Testis (tissue), 3 donors: ENCODE results near the gene TMEM62. TPM values are rescaled to one million over a fixed set of nuclear protein-coding genes. Genes with fewer than 3 reads are reported as not detected.
A peak's percentile ranks its signal among the peaks of the same experiment; 100 is the strongest.

Experiments
- DNase-seq: peaks from one replicate; pipeline ENCODE4 v3.0.0-alpha.2; 2019
- H3K27ac ChIP-seq, 2 donors: fragments of 200-600 bp; sonication (generic); one replicate each; pipeline ENCODE4 v1.5.1; 2019
- H3K27me3 ChIP-seq: fragments of 200-600 bp; sonication (generic); one replicate; pipeline ENCODE4 v1.5.1; 2019
- H3K36me3 ChIP-seq: fragments of 200-600 bp; sonication (generic); one replicate; pipeline ENCODE4 v1.5.1; 2017; ENCODE audit warnings: low read depth; ENCODE audit errors: missing control alignments
- H3K4me1 ChIP-seq: fragments of 200-600 bp; sonication (generic); one replicate; pipeline ENCODE4 v1.5.1; 2019
- H3K4me3 ChIP-seq, 2 donors: fragments of 200-600 bp; sonication (generic); one replicate each; pipeline ENCODE4 v1.5.1; 2017 to 2019
- H3K9me3 ChIP-seq: fragments of 200-600 bp; sonication (generic); one replicate; pipeline ENCODE4 v1.5.1; 2017
- POLR2A ChIP-seq: fragments of 450-650 bp; IDR thresholded peaks from one replicate; pipeline ENCODE4 v1.6.1; 2017; ENCODE audit warnings: antibody characterized with exemption, mild to moderate bottlenecking, moderate library complexity
- WGBS, 2 donors: methylation state at CpG; one replicate each; pipeline ENCODE4 v1.1.5; 2018; 5-methylcytosine and 5-hydroxymethylcytosine counted together
- intact Hi-C: fragments of 100-400 bp; cut with DNase I; formaldehyde crosslinking; loops from one replicate; pipeline ENCODE4 v1.15.1; 2023; ENCODE audit warnings: low total_unique reads
- polyA plus RNA-seq: library from polyadenylated mRNA; stranded (reverse); fragments of 350-450 nt; fragmentation: Illumina TruSeq; extraction: RNeasy Lipid Tissue Mini Kit (QIAGEN cat#74804); gene quantifications from one replicate; pipeline ENCODE4 v1.2.3, GENCODE V29; 2014; ENCODE audit warnings: low read depth, low replicate concordance; ENCODE audit not compliant: insufficient read depth
- total RNA-seq, 2 donors: library from RNA; depleted of rRNA; stranded (reverse); fragments of >200 nt; gene quantifications; one replicate each; pipeline ENCODE4 v1.2.3, GENCODE V29; 2016
- TF ChIP-seq, protein P1 (sequence below), 3 experiments: fragments of 450-650 bp in 2 of 3; fragments of 200-600 bp in 1 of 3; sonication (generic) in 1 of 3; IDR thresholded peaks; one replicate each; pipeline ENCODE4 v1.5.1; 2016 to 2019; ENCODE audit warnings: antibody characterized with exemption in 3 of 3, mild to moderate bottlenecking in 2 of 3, moderate library complexity in 1 of 3

TMEM62 gene
- total and polyA plus RNA-seq, 3 donors from 2014 or later, result 8.3 to 29.0 (median 22.8) TPM

DNA sequence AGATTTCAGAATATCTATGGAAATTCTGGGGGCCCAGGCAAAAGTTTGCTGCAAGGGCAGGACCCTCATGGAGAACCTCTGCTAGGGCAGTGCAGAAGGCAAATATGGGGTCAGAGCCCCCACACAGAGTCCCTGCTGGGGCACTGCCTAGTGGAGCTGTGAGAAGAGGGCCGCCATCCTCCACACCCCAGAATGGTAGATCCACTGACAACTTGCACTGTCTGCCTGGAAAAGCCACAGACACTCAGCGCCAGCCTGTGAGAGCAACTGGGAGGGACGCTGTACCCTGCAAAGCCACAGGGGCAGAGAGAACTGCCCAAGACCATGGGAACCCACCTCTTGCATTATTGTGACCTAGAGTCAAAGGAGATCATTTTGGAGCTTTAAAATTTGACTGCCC lies 65.6 kb downstream of the TMEM62 start:
- H3K27ac ChIP-seq, result no peak overlapping the region
- no peaks in the 10 kb centered on the region for H3K4me1 ChIP-seq
- TF ChIP-seq, protein P1, sequence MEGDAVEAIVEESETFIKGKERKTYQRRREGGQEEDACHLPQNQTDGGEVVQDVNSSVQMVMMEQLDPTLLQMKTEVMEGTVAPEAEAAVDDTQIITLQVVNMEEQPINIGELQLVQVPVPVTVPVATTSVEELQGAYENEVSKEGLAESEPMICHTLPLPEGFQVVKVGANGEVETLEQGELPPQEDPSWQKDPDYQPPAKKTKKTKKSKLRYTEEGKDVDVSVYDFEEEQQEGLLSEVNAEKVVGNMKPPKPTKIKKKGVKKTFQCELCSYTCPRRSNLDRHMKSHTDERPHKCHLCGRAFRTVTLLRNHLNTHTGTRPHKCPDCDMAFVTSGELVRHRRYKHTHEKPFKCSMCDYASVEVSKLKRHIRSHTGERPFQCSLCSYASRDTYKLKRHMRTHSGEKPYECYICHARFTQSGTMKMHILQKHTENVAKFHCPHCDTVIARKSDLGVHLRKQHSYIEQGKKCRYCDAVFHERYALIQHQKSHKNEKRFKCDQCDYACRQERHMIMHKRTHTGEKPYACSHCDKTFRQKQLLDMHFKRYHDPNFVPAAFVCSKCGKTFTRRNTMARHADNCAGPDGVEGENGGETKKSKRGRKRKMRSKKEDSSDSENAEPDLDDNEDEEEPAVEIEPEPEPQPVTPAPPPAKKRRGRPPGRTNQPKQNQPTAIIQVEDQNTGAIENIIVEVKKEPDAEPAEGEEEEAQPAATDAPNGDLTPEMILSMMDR (IDR thresholded peaks at IDR 0.05), result no peak
- TF ChIP-seq POLR2A, result no peak
- H3K4me3 ChIP-seq, result no peak overlapping the region
- no peaks in the 10 kb centered on the region for H3K27me3 ChIP-seq
- H3K9me3 ChIP-seq, result no peaks in the 10 kb centered on the region
- intact Hi-C loops, result no loop called here
- H3K36me3 ChIP-seq, result no peaks in the 10 kb centered on the region
- 88 to 95% methylated on average over 3 of the region's 3 CpGs for WGBS, 2 donors
- no peak for DNase-seq

DNA sequence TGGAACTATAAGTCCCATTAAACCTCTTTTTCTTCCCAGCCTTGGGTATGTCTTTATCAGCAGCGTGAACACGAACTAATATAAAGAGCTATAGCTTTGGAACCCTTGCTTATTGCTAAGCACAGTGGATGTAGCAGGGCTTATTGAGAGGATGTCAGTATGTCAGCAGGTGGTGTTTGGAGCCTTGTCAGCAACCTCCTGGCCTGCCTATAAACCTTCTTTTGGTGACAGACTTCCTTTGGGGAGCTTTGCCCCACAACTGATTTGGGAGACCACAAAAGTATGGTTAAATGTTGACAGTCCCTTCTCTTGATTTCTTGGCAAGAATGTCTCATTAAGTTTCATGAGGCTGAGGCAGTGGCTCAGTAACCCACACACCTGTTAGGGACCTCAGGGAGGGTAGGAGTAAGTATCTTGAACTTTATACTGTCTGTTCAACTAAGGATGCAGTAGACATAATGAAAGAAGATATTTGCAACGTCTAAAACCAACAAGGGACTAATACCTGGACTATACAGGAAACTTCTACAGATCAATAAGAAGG lies 66.6 kb downstream of the TMEM62 start:
- Histone ChIP-seq H3K27me3 (no peaks in the 10 kb centered on the region), H3K4me3 (no peak overlapping the region), H3K27ac (no peak overlapping the region), H3K9me3 (no peaks in the 10 kb centered on the region), H3K4me1 (no peaks in the 10 kb centered on the region), H3K36me3 (no peaks in the 10 kb centered on the region)
- intact Hi-C loops, result no loop called here
- TF ChIP-seq POLR2A, result no peak
- TF ChIP-seq, protein P1 (IDR thresholded peaks at IDR 0.05), result no peak
- no peak for DNase-seq
- 84 to 91% methylated on average over 3 of the region's 3 CpGs for WGBS, 2 donors

DNA sequence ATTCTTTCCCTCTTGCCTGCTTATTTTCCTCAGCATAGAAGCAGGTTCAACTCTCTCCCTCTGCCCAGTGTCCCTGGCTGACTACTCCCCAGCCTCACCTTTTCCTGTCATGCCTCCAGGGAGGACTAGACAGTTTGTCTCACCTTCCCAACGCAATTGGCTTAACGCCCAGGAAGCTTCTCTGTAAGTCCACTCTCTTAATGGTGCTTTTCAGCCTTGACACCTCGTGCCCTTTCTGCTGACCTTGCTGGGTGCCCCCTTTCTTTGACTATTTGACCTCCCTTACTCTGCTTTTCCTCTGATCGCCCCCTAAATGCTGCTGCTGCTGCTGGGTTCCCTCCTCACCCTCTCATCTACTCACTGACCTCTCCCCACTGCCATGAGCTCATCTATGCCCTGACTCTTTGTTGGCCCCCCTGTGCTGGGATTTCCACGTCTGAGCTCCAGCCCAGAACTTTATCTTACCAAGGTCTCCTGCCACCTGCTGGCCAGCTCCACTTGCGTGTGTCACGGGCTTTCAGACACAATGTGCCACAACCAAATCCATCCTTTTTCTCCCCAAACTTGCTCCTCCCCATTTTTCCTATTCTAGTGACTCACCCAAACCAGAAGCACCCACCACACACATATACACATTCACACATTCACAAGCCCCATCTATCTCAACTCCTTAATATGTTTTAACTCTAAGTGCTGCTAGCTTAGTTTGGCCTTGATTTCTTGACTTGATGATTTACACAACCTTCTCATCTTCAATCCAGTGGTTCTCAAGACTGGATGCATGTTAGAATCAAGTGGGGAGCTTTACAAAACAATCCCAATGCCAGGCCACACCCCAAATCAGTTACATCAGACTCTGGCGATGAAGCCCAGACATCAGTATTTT lies 70.9 kb downstream of the TMEM62 start:
- H3K9me3 ChIP-seq, result no peaks in the 10 kb centered on the region
- TF ChIP-seq, protein P1 (IDR thresholded peaks at IDR 0.05), result peak; percentile 34 to 59 (median 42)
- no peak for TF ChIP-seq POLR2A
- H3K4me1 ChIP-seq, result no peaks in the 10 kb centered on the region
- intact Hi-C loops, result no loop called here
- no peak overlapping the region for H3K4me3 ChIP-seq
- H3K36me3 ChIP-seq, result no peaks in the 10 kb centered on the region
- H3K27me3 ChIP-seq, result no peaks in the 10 kb centered on the region
- 41 to 53% methylated on average over 8 of the region's 8 CpGs for WGBS, 2 donors
- no peak overlapping the region for H3K27ac ChIP-seq
- DNase-seq, result peak; percentile 74

DNA sequence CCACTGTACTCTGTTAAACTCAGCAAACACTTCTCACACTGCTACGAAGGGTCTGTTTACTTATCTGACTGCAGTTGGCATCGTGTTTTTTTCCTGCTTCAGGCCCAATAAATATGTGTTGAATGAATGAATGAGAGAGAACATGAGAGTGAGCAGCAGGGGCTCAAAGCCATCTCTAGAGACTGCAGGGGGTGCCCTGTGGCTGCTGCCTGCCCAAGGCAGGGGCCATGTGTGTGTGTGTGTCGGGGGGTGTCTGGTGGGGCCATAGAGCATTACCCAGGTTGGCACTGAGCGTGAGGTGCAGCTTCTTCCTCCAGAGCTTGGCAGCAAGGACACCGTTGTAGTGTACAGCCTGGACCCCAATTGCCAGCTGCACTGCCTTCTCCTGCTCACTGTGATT lies 72.7 kb downstream of the TMEM62 start:
- intact Hi-C loops, result no loop called here
- 87 to 92% methylated on average over 5 of the region's 5 CpGs for WGBS, 2 donors
- no peaks in the 10 kb centered on the region for H3K9me3 ChIP-seq
- H3K4me3 ChIP-seq, result no peak overlapping the region
- H3K27ac ChIP-seq, result no peak overlapping the region
- DNase-seq, result no peak
- no peak for TF ChIP-seq POLR2A
- TF ChIP-seq, protein P1 (IDR thresholded peaks at IDR 0.05), result no peak
- no peaks in the 10 kb centered on the region for H3K27me3 ChIP-seq
- no peaks in the 10 kb centered on the region for H3K36me3 ChIP-seq
- H3K4me1 ChIP-seq, result no peaks in the 10 kb centered on the region
